Measurements from ENCODE around the gene ABCA13.

ABCA13 gene

DNA sequence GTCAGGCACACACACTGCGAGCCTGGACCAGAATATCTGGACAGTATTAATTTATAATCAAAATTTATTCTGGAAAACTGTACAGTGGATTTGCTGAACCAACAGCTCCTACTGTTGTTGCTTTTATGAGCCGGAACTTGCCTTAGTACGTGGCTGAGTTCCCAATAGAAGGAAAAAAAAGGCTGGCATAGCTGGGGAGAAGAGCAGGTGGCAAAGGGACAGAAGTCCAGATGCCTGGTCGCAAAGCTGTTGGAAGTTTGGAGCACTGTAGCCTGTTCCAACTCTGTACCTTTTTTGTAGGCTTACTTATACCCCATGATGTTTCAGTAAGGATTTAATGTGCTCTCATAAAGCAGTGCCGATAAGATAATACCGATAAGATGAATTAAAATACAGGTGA lies 333.8 kb downstream of the ABCA13 start:
- no peak overlapping the region for H3K4me3 ChIP-seq (ENCODE audit: low read depth, low read length)
- TF ChIP-seq, protein P1, sequence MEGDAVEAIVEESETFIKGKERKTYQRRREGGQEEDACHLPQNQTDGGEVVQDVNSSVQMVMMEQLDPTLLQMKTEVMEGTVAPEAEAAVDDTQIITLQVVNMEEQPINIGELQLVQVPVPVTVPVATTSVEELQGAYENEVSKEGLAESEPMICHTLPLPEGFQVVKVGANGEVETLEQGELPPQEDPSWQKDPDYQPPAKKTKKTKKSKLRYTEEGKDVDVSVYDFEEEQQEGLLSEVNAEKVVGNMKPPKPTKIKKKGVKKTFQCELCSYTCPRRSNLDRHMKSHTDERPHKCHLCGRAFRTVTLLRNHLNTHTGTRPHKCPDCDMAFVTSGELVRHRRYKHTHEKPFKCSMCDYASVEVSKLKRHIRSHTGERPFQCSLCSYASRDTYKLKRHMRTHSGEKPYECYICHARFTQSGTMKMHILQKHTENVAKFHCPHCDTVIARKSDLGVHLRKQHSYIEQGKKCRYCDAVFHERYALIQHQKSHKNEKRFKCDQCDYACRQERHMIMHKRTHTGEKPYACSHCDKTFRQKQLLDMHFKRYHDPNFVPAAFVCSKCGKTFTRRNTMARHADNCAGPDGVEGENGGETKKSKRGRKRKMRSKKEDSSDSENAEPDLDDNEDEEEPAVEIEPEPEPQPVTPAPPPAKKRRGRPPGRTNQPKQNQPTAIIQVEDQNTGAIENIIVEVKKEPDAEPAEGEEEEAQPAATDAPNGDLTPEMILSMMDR (IDR thresholded peaks at IDR 0.05; ENCODE audit: insufficient read depth, low read length, missing control alignments) = no peak
- POLR2A ChIA-PET = no interaction called here
- no peak for DNase-seq (ENCODE audit: low read depth, low spot score)
- CTCF ChIA-PET = no interaction called here

DNA sequence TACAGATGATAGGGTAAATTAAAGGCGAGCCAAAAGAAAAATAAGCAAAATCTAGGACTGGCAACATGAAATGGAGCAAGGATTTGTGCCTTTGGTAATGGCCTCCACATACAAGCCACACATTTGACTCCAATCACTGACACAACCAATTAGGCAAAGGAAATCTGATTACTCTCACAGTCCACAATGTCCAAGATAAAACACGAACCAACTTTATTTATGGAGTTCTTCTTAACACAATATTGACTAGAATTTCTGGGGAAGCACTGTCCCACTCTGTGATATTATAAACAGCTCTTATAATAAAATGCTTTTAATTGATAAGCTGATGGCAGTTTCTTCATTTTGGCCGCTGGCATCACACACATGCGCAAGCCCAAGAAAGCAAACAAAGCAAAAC lies 334.2 kb downstream of the ABCA13 start:
- POLR2A ChIA-PET = no interaction called here
- TF ChIP-seq, protein P1 (IDR thresholded peaks at IDR 0.05; ENCODE audit: insufficient read depth, low read length, missing control alignments) = no peak
- CTCF ChIA-PET = no interaction called here
- DNase-seq (ENCODE audit: low read depth, low spot score) = no peak
- no peak overlapping the region for H3K4me3 ChIP-seq (ENCODE audit: low read depth, low read length)

DNA sequence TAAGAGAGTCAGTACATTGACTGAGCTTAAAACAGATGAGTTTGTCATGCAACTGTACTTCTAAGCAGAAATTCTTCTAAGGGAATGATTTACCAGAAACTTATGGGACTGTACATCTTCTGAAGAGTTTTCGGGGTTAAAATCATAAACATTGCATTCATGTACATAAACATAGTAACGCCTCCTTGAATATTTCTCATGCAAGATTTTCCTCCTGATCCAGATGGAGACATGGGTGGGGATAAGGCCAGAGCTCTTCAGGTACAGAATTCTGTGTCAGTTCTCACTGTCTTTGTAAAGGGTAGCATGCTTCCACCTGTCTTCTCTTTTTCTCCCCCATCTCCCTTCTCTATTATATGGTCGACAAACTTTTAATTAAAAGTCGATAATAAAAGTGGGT lies 335.3 kb downstream of the ABCA13 start:
- no peak overlapping the region for H3K4me3 ChIP-seq (ENCODE audit: low read depth, low read length)
- ChIA-PET CTCF (no interaction called here), POLR2A (no interaction called here)
- TF ChIP-seq, protein P1 (IDR thresholded peaks at IDR 0.05; ENCODE audit: insufficient read depth, low read length, missing control alignments) = no peak
- DNase-seq (ENCODE audit: low read depth, low spot score) = no peak

DNA sequence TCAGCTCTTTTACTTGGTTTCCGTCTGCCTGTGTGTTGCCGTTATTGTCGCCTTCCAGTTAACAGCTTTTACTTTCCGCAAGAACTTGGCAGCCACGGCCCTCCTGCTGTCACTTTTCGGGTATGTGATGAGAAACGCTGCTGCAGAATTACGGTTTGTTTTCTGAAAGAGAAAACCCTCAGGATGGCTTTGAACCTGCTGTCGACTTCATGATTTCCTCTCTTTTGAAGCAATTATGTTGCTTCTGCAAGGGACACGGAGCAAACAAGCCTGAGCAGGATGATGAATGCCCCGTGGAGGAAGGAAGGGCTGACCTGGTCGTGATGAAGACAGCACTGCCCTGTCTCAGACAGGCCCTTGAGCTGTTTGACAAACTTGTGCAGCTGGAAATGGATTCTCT lies 339.8 kb downstream of the ABCA13 start:
- DNase-seq (ENCODE audit: low read depth, low spot score) = no peak
- ChIA-PET POLR2A (no interaction called here), CTCF (no interaction called here)
- TF ChIP-seq, protein P1 (IDR thresholded peaks at IDR 0.05; ENCODE audit: insufficient read depth, low read length, missing control alignments) = no peak
- no peak overlapping the region for H3K4me3 ChIP-seq (ENCODE audit: low read depth, low read length)

DNA sequence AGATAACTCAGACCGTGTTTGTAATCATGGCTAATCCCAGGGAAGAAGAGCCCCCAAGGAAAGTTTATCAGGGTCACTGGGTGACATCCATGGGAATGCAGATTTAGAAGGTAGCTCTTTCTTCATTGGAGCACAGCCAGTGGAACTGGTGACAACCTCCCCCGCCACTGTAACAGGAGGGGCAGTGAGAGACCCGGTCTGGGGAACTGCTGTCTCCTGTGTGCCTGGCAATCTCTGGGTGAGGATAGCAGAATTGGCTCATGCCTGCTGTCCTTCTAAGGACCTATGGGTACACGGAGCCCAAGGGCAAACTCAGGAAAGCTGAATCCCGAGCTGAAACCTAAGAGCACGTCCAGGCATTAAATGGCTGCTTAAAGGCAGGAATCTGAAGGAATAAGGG lies 341.6 kb downstream of the ABCA13 start:
- no peak overlapping the region for H3K4me3 ChIP-seq (ENCODE audit: low read depth, low read length)
- DNase-seq (ENCODE audit: low read depth, low spot score) = no peak
- TF ChIP-seq, protein P1 (IDR thresholded peaks at IDR 0.05; ENCODE audit: insufficient read depth, low read length, missing control alignments) = no peak
- ChIA-PET POLR2A (no interaction called here), CTCF (no interaction called here)

DNA sequence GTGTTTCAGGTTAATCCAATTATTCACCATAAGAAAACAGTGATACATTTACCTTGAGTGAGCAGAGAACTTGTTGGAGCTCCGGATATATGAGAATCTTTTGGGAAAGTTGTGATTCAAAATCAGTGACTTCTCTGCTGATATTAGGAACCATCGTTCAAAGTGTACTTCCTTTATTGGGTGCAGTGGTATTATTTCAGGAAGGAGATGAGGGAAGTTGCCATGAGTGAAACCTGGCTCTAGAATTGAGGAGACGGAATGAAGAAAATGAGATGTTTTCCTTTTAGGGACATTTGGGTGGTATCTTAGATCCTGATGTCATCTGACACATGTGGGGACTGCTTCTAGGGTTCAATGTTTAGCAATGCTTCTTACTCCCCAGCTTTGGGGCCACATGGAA lies 343.9 kb downstream of the ABCA13 start:
- DNase-seq (ENCODE audit: low read depth, low spot score) = no peak
- H3K4me3 ChIP-seq (ENCODE audit: low read depth, low read length) = no peak overlapping the region
- ChIA-PET POLR2A (no interaction called here), CTCF (no interaction called here)
- TF ChIP-seq, protein P1 (IDR thresholded peaks at IDR 0.05; ENCODE audit: insufficient read depth, low read length, missing control alignments) = no peak
